HepG2 (cell line): ENCODE data around the gene PSMC3IP. TPM values are rescaled to one million over a fixed set of nuclear protein-coding genes. Genes with fewer than 3 reads are reported as not detected.

Experiments used
- ARNT ChIP-seq: fragments of 450-650 bp; IDR thresholded peaks from 2 replicates; pipeline ENCODE4 v1.6.1; 2017
- ATF7-NPFF ChIP-seq: sonication (generic); formaldehyde crosslinking; IDR thresholded peaks from 2 replicates; pipeline ENCODE4 v1.8.1; 2023; ENCODE audit warnings: mild to moderate bottlenecking, low read depth, missing genetic modification reagents, moderate library complexity
- CCDC6 ChIP-seq: sonication (generic); formaldehyde crosslinking; IDR thresholded peaks from 2 replicates; pipeline ENCODE4 v1.8.1; 2022; ENCODE audit warnings: mild to moderate bottlenecking, missing genetic modification reagents, moderate library complexity
- CREB1 ChIP-seq, 2 experiments: fragments of 450-650 bp in 1 of 2; IDR thresholded peaks; 2 replicates each; pipeline ENCODE4 v1.6.1; 2016 to 2017; ENCODE audit warnings: control low read depth in 1 of 2, mild to moderate bottlenecking in 1 of 2, missing compliant biosample characterization in 1 of 2, missing genetic modification characterization in 1 of 2
- ELF1 ChIP-seq: sonication (generic); formaldehyde crosslinking; IDR thresholded peaks from 2 replicates; pipeline ENCODE4 v1.4.0; 2020; ENCODE audit warnings: missing genetic modification reagents
- ESRRA ChIP-seq: sonication (generic); formaldehyde crosslinking; IDR thresholded peaks from 2 replicates; pipeline ENCODE4 v1.5.1; 2020; ENCODE audit warnings: mild to moderate bottlenecking, low read depth, missing genetic modification reagents
- HNRNPUL1 ChIP-seq: fragments of 200-400 bp; formaldehyde crosslinking; IDR thresholded peaks from 2 replicates; pipeline ENCODE4 v1.6.1; 2017; ENCODE audit warnings: low read depth, mild to moderate bottlenecking, low read length, moderate library complexity
- JUNB ChIP-seq: sonication (generic); formaldehyde crosslinking; IDR thresholded peaks from 2 replicates; pipeline ENCODE4 v1.8.0; 2022; ENCODE audit warnings: missing genetic modification reagents, mild to moderate bottlenecking, borderline replicate concordance
- KLF13 ChIP-seq: sonication (generic); formaldehyde crosslinking; IDR thresholded peaks from 2 replicates; pipeline ENCODE4 v1.4.0; 2020; ENCODE audit warnings: mild to moderate bottlenecking, missing genetic modification reagents
- KMT2B ChIP-seq: IDR thresholded peaks from 2 replicates; pipeline ENCODE4 v1.6.1; 2016; ENCODE audit warnings: missing genetic modification reagents, missing compliant biosample characterization
- NR2F2 ChIP-seq: IDR thresholded peaks from 2 replicates; pipeline ENCODE4 v1.6.1; 2012; ENCODE audit warnings: low read depth, inconsistent platforms, borderline replicate concordance
- RAD21 ChIP-seq: fragments of 450-650 bp; formaldehyde crosslinking; IDR thresholded peaks from 2 replicates; pipeline ENCODE4 v1.5.0; 2020; ENCODE audit warnings: mild to moderate bottlenecking
- SALL2 ChIP-seq: sonication (generic); formaldehyde crosslinking; IDR thresholded peaks from 2 replicates; pipeline ENCODE4 v1.8.1; 2023; ENCODE audit warnings: mild to moderate bottlenecking, missing genetic modification reagents, inconsistent platforms
- ZBTB7A ChIP-seq: sonication (generic); formaldehyde crosslinking; IDR thresholded peaks from 2 replicates; pipeline ENCODE4 v1.8.0; 2022; ENCODE audit warnings: mild to moderate bottlenecking, missing genetic modification reagents
- ZFYVE20 ChIP-seq: sonication (generic); formaldehyde crosslinking; IDR thresholded peaks from 2 replicates; pipeline ENCODE4 v1.8.0; 2023; ENCODE audit warnings: low read depth, mild to moderate bottlenecking, moderate library complexity, missing genetic modification reagents, borderline replicate concordance
- ZMYM2 ChIP-seq: sonication (generic); formaldehyde crosslinking; IDR thresholded peaks from 2 replicates; pipeline ENCODE4 v1.8.0; 2022; ENCODE audit warnings: mild to moderate bottlenecking, missing genetic modification reagents
- ZNF101 ChIP-seq: sonication (generic); formaldehyde crosslinking; IDR thresholded peaks from 2 replicates; pipeline ENCODE4 v1.4.0; 2020; ENCODE audit warnings: mild to moderate bottlenecking, low read depth, missing genetic modification reagents, borderline replicate concordance
- ZNF136 ChIP-seq: sonication (generic); formaldehyde crosslinking; IDR thresholded peaks from 2 replicates; pipeline ENCODE4 v1.8.1; 2022; ENCODE audit warnings: low read depth, mild to moderate bottlenecking, moderate library complexity, missing genetic modification reagents
- ZNF292 ChIP-seq: sonication (generic); formaldehyde crosslinking; IDR thresholded peaks from 2 replicates; pipeline ENCODE4 v1.8.1; 2022; ENCODE audit warnings: mild to moderate bottlenecking, low read depth, missing genetic modification reagents, borderline replicate concordance
- ZNF30 ChIP-seq: sonication (generic); formaldehyde crosslinking; IDR thresholded peaks from 2 replicates; pipeline ENCODE4 v1.5.0; 2020; ENCODE audit warnings: mild to moderate bottlenecking, missing genetic modification reagents
- ZNF781 ChIP-seq: sonication (generic); formaldehyde crosslinking; IDR thresholded peaks from 2 replicates; pipeline ENCODE4 v1.5.1; 2020; ENCODE audit warnings: borderline replicate concordance, mild to moderate bottlenecking, missing genetic modification reagents; ENCODE audit errors: not compliant biosample characterization
- ZNF883 ChIP-seq: sonication (generic); formaldehyde crosslinking; IDR thresholded peaks from 2 replicates; pipeline ENCODE4 v1.5.1; 2020; ENCODE audit warnings: mild to moderate bottlenecking, missing genetic modification reagents; ENCODE audit errors: not compliant biosample characterization
- polyA plus RNA-seq, 8 experiments: library from polyadenylated mRNA; depleted of rRNA in 3 of 8; stranded (reverse) in 7 of 8; unstranded in 1 of 8; fragments of >200 nt; fragmentation: Illumina TruSeq in 4 of 8; extraction: Trizol in 4 of 8; gene quantifications; 2 replicates each; pipeline versions ENCODE4 v1.2.1 to v1.2.3, GENCODE V29; 2011 to 2016; ENCODE audit warnings: low read depth in 4 of 8, missing spikeins in 1 of 8, mixed read lengths in 1 of 8; ENCODE audit not compliant: insufficient read depth in 1 of 8
- total RNA-seq, 5 experiments: library from RNA; depleted of rRNA; stranded (reverse); fragments of >200 nt; fragmentation: Illumina TruSeq; extraction: Trizol; gene quantifications; 2 replicates each; pipeline ENCODE4 v1.2.3, GENCODE V29; 2016; ENCODE audit warnings: low read depth in 1 of 5
- TF ChIP-seq, protein P1 (sequence below): sonication (generic); formaldehyde crosslinking; IDR thresholded peaks from 2 replicates; pipeline ENCODE4 v1.8.0; 2022; ENCODE audit warnings: missing genetic modification reagents, low read depth, mild to moderate bottlenecking, borderline replicate concordance
- TF ChIP-seq, protein P2 (sequence below): IDR thresholded peaks from 2 replicates; pipeline ENCODE4 v1.6.1; 2018; ENCODE audit warnings: missing genetic modification reagents
- TF ChIP-seq, protein P3 (sequence below): sonication (generic); formaldehyde crosslinking; IDR thresholded peaks from 2 replicates; pipeline ENCODE4 v1.5.1; 2020; ENCODE audit warnings: missing genetic modification reagents, mild to moderate bottlenecking, borderline replicate concordance
- TF ChIP-seq, protein P4 (sequence below): fragments of 450-650 bp; IDR thresholded peaks from 2 replicates; pipeline ENCODE4 v1.6.1; 2017

Gene PSMC3IP
- total and polyA plus RNA-seq, 2 of the 13 experiments (the other 11 are each of a cell fraction or from before 2014, with no cell fraction given): 6.5 to 22.4 TPM

DNA sequence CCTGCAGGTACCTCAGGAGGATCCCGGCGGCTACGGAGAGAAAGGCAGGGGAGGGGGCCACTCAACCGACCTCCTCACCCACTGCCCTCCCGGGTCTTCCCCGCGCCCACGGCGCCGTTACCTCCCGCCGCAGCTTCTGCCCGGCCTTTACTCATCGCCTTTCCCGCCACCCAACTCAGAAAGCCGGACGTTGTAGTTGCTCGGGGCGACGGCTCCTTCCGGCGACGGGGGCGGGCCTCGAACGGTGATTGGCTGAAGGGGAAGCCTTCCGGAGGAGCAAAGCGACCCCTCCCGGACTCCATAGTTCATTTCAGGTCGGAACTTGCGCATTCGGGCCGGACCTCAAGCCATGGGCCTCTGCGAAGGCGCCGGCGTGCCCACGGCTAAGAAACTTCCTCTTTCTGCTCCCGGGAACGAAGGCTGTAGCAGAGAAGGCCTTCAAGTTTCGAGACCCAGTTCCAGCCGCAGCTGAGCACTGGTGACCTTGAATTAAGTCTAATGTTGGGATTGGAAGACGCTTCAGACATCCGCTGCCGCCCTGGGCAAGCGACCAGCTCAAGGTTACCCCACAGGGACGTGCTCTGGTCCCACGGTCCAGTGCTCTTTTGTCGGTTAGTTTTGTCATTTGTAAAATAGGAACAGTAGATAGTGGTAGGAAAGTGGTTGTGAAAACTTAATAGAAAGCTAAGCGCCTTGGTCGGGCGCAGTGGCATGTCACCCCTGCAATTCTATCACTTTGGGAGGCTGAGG is at the start of gene PSMC3IP (continued):
- TF ChIP-seq ZNF136 (peak; percentile 51; the same call in 1 of the 2 replicates), HNRNPUL1 (no peak), KMT2B (CRISPR knock-in tag) (peak; percentile 89), ATF7-NPFF (peak; percentile 72), CREB1 (IDR thresholded peaks at IDR 0.05) (peak; percentile 74), CREB1 (CRISPR knock-in tag; IDR thresholded peaks at IDR 0.05) (peak; percentile 93), CCDC6 (CRISPR knock-in tag) (peak; percentile 92), ZNF101 (CRISPR knock-in tag) (no peak; the same call in 1 of the 2 replicates), ARNT (no peak), SALL2 (CRISPR knock-in tag) (peak; percentile 42; the same call in 1 of the 2 replicates), ZMYM2 (CRISPR knock-in tag) (no peak), ZBTB7A (peak; percentile 71; the same call in 1 of the 2 replicates), RAD21 (peak; percentile 59; the same call in 1 of the 2 replicates), ESRRA (peak; percentile 45), NR2F2 (peak; percentile 47; the same call in 1 of the 2 replicates), ZNF30 (CRISPR knock-in tag) (peak; percentile 59; the same call in 1 of the 2 replicates), JUNB (CRISPR knock-in tag) (no peak), ZNF292 (CRISPR knock-in tag) (no peak), ZNF883 (CRISPR knock-in tag) (peak; percentile 61), ZNF781 (CRISPR knock-in tag) (peak; percentile 55), ELF1 (CRISPR knock-in tag) (peak; percentile 83), ZFYVE20 (CRISPR knock-in tag) (no peak), KLF13 (no peak; the same call in 1 of the 2 replicates)
- TF ChIP-seq, protein P1, sequence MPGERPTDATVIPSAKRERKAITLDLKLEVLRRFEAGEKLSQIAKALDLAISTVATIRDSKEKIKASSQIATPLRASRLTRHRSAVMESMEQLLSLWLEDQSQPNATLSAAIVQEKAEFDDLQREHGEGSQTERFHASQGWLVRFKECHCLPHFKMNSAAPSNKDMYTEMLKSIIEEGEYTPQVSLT (CRISPR knock-in tag): no peak
- TF ChIP-seq, protein P2, sequence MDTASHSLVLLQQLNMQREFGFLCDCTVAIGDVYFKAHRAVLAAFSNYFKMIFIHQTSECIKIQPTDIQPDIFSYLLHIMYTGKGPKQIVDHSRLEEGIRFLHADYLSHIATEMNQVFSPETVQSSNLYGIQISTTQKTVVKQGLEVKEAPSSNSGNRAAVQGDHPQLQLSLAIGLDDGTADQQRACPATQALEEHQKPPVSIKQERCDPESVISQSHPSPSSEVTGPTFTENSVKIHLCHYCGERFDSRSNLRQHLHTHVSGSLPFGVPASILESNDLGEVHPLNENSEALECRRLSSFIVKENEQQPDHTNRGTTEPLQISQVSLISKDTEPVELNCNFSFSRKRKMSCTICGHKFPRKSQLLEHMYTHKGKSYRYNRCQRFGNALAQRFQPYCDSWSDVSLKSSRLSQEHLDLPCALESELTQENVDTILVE (CRISPR knock-in tag): peak; percentile 78
- TF ChIP-seq, protein P3, sequence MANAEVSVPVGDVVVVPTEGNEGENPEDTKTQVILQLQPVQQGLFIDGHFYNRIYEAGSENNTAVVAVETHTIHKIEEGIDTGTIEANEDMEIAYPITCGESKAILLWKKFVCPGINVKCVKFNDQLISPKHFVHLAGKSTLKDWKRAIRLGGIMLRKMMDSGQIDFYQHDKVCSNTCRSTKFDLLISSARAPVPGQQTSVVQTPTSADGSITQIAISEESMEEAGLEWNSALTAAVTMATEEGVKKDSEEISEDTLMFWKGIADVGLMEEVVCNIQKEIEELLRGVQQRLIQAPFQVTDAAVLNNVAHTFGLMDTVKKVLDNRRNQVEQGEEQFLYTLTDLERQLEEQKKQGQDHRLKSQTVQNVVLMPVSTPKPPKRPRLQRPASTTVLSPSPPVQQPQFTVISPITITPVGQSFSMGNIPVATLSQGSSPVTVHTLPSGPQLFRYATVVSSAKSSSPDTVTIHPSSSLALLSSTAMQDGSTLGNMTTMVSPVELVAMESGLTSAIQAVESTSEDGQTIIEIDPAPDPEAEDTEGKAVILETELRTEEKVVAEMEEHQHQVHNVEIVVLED (CRISPR knock-in tag): peak; percentile 79
- TF ChIP-seq, protein P4, sequence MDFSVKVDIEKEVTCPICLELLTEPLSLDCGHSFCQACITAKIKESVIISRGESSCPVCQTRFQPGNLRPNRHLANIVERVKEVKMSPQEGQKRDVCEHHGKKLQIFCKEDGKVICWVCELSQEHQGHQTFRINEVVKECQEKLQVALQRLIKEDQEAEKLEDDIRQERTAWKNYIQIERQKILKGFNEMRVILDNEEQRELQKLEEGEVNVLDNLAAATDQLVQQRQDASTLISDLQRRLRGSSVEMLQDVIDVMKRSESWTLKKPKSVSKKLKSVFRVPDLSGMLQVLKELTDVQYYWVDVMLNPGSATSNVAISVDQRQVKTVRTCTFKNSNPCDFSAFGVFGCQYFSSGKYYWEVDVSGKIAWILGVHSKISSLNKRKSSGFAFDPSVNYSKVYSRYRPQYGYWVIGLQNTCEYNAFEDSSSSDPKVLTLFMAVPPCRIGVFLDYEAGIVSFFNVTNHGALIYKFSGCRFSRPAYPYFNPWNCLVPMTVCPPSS: no peak
